GM21526 (cell line): ENCODE data around the gene SASH3.
A peak's percentile ranks its signal among the peaks of the same experiment; 100 is the strongest.

Experiments
- ATAC-seq: cut with Tn5 transposase; IDR thresholded peaks from one replicate; pipeline ENCODE4 v1.9.1; 2021; ENCODE audit warnings: moderate library complexity; ENCODE audit not compliant: unreplicated experiment, low FRiP score

Gene SASH3

DNA sequence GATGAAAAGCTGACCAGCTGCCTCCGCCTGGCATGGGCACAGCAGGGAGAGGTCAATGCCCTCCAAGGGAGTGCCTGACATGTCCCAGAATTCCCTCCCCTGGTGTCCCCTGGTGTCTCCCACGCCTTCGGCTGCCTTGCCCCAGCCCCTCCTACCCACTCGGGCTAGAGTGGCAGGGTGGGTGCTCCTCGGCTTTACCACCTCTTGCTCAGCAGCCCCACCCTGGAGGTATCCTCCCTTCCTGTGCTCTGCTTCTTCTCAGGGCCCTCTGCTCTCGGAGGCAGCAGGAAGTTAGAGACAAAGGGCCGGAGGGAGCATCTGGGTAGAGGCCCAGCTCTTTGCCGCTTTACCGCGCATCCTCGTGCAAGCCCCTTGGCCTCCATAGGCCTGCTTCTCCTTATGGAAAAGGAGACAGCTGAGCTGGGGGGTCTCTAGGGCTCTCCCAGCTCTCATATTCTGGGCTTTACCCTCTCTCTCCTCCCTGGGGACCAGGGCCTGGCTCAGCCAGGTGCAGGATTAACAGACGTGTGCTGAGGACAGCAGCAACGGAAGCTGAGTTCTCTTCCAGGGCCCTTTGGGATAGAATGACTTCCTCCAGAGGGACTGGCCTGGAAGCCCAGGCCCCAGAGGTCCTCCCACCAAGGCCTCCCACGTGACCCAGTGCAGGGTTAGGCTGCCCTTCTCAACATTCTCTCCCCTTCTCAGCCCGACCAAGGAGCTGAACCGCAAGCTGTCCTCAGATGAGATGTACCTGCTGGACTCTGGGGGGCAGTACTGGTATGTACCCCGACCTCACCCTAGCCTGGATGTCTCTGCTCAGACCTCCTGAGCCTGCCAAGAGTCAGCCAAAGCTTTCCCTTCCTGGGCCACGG is 23.7 kb upstream of the SASH3 start:
- no peak for ATAC-seq

DNA sequence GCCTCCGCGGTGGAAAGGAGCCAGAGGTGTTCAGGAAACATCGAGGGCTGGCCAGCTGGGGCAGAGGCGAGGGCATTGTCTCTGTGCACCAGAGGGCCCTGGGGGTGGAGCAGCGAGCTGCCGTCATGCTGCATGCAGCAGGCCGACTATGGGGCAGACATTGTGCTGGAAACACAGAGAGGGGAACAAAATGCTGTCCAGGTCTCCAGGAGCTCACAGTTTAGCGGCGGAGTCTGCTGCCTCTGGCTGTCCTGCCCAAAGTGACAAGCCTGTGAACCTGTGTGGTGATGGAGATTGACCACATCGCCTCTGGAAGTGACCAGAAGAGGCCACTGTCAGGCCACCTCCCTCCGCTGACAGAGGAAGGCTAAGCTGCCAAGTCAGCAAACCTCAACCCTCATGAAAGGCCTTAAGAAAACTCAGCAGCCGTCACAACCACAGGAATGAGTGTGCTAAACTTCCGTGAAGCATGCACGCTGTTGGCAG is 20.1 kb upstream of the SASH3 start:
- no peak for ATAC-seq

DNA sequence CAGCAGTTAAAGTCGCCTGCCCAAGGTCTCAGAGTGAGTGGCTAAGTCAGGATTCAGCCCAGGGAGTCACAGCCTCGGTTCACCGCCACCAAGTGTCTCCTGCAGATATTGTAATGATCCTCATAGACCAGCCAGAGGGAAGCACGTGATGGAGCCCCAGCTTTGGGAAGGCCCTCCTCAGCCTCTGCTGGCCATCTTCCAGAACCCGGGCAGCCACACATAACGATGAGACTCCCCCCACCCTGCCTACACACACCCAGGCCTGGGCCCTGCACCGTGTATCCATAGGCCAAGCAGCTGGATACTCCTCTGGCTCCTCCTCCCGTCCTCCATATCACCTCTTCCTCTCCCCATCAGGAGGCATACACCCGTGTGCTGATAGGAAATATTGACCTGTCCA is 19.6 kb upstream of the SASH3 start:
- no peak for ATAC-seq

GRCh38 chrX:129760981-129761380 is 18.8 kb upstream of the SASH3 start:
- ATAC-seq: no peak

GRCh38 chrX:129761596-129761995 is 18.2 kb upstream of the SASH3 start:
- ATAC-seq: no peak

- ATAC-seq: no peak
Measured at GRCh38 chrX:129762448-129762847, 17.3 kb upstream of the SASH3 start.

DNA sequence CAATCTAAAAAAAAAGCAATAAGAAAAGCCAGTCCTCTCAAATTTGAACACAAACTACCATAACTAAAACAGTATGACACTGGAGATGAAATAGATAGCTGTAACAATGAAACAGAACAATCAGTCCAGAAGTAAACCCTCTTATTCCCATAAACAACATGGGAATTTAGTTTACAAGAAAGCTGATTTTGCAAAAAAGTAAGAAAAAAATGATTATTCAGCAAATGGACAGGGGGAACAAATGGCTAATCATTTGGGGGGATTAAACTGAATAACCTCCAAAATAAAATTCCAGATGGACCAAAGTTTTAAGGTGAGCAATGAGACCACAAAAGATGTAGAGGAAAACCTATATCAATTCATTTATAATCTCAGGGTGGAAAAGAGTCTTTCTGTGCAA is 16.1 kb upstream of the SASH3 start:
- ATAC-seq: no peak

DNA sequence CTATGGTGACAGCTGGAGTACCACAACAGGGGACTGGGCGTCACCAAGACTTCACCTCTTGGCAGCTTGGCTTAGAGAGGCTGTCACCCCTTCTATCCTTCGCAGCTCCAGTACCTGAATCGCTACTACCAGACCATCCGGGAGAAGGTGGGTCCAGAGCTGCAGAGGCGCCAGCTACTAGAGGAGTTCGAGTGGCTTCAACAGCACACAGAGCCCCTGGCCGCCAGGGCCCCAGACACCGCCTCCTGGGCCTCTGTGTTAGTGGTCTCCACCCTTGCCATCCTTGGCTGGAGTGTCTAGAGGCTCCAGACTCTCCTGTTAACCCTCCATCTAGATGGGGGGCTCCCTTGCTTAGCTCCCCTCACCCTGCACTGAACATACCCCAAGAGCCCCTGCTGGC is 11.6 kb upstream of the SASH3 start:
- no peak for ATAC-seq

- ATAC-seq: no peak
Measured at GRCh38 chrX:129768586-129769466, 10.9 kb upstream of the SASH3 start.

DNA sequence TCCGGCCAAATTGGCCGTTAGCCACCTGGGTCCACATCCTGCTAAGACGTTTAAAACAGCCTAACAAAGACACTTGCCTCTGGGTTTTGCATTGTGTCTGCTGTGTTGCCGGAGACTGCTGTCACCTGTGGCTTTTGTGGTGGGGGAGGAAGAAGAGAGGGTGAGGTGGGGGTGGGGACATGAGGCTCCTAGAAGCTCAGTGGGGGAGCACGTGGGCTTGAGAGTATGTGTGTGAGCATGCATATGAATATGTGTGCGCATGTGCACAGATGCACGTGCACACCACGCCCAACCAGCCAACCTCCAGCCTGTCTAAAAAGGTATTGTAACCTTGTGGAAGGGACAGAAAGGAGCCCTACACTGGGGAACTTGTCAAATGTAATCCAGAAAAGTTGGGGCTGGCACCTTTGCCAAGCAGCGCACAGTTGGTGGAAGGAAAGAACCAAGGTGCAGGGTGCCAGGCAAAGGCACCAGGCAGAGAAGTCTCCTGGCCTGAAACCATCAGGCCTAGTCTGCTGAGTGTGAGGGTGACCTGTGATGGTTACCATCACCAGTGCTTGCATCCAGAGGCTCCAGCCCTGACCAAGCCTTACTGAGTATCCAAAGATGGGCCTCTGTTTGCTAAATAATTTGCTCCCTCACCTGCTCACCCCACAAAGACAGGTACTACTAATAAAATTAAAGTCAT is 10.1 kb upstream of the SASH3 start:
- peak; percentile 39 for ATAC-seq

GRCh38 chrX:129771266-129771995 is 8.3 kb upstream of the SASH3 start:
- no peak for ATAC-seq

DNA sequence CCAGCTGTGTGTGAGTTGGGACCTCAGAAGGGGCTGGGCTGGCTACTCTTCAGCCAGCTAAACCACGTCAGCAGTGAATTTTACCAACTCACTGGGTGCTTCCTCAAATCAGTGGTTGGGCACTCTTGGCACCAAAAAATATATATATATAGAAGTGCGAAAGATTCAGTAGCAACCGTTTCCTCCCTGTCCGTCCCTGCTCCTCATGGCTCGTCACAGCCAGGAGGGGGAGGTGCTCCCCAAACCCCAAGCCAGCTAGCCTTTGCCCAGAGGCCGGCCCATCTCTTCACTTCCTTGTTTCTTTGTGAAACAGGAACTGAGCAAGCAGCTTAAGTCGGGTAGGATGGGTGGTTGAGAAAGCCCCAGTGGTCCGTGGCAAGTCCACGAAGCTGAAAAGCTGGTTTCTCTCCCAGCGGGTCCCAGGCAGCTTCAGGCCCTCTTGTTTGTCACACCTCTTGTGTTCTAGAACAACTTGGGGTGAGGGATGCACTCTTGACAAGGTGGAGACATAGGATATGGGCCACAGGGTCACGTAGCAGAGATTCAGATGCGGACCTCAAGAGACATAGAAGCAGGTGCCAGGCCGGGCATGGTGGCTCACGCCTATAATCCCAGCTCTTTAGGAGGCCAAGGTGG is 6.8 kb upstream of the SASH3 start:
- peak; percentile 80 for ATAC-seq

- ATAC-seq: no peak
Measured at GRCh38 chrX:129773649-129774458, 5.9 kb upstream of the SASH3 start.

DNA sequence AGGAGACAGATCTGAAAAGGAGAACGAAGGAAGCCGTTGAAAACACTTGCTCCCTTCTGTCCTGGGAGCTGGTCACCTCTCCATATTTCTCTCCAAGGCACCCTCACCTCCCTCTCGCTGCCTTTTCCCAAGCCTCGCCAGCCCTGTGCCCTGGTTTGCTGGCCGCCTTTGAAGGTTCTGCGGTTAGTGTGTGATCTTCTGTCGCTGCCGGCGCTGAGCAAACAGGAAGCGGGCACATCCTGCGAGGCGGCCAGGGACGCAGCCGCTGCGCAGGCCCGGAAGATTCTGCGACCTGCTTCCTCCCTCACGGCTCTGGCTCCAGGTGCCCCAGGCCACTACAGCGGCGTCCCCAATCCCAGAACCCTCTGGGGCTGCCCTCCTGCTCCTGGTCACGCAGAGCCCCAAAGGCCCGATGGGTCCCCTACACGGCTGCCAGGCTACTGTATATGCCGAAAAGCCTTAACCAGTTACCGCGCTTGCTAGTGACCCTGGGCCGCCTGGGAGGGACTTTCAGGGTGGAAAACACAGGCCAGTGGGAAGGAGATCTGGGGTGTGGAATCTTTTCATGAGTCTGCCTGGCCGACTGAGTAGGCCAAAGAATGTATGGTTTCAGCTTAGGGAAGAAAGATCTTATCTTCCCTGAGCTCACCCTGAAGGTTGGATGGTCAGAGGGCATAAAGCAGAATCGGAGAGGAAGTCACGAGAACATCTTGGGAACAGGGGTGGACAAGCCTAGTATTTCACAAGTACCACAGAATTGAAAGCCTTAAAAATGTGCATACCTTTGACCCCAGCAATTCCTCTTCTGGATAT is 2.3 kb upstream of the SASH3 start:
- ATAC-seq: peak; percentile 21

DNA sequence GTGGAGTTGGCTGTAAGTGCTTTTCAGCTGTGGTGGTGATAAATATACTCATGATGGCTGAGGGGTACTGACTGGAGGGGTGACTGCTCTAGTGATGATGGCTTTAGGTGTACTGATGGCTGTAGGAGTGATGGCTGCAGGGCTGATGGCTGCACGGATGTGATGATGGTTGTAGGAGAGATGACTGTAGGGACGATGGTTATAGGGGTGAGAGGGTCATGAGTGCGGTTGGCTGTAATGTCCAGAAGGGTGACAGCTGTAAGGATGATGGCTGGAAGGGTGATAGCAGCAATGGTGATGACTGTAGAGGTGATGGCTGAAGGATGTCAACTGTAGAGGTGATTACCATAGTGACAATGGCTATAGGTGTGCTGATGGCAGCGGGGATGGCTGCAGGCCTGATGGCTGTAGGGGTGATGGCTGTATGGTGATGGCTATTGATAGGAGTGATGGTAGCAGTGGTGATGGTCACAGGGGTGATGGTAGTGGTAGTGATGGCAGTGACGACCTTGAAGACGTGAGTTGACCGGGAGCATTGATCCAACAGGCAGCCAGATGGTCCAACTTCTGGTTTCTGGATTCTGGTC is 570 bp upstream of the SASH3 start:
- no peak for ATAC-seq

DNA sequence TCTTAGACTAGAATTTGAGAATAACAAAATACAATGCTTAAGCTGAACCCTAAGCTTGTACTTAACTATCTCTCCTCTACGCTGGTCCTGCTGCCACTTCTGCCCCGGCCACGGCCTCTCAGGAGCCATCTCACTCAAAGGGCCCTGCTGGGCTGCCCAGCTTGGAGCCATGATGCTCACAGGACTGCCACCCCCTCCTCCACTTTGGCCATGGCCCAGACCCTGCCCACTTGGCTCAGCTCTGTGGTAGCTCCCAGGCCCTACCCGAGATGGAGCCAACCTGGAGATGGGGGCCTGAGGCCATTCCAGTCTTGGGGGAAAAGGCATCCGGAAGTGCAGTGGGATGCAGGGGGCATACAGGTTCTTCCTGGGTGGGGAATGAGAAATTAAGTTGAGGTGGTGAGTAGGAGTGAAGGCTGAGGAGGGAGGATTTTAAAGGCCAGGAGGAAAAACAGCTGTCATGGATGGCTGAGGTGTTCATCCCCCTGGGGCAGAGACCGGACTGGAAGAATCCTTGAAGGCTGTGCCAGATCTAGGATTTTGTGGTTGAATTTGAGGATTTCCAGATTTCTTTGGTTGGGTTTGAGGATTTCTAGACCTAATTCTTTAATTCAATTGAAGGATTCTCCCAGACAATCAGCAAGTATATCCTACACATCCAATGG is 824 bp downstream of the SASH3 start:
- no peak for ATAC-seq

- peak; percentile 64 for ATAC-seq
Measured at GRCh38 chrX:129781134-129781672, 1.5 kb downstream of the SASH3 start.
